Right ventricle myocardium superior (tissue), 1 donor: ENCODE results near the gene SCAPER. TPM values are rescaled to one million over a fixed set of nuclear protein-coding genes. Genes with fewer than 3 reads are reported as not detected.
"Not testable (repeated sequence)": the region's sequence is repeated elsewhere in the genome, so short reads cannot be mapped to it uniquely, and the experiment has no call there.

ENCODE experiments used
- ATAC-seq: fragments of 200-7000 bp; cut with Tn5 transposase; one replicate; pipeline ENCODE4 v1.9.1; 2020; ENCODE audit warnings: mild to moderate bottlenecking; ENCODE audit not compliant: poor library complexity
- DNase-seq: peaks from one replicate; pipeline ENCODE4 v3.0.0-alpha.2; 2020
- intact Hi-C: fragments of 100-400 bp; cut with DNase I; formaldehyde crosslinking; loops from one replicate; pipeline ENCODE4 v1.11.2; 2022
- total RNA-seq: library from RNA; stranded (reverse); fragmentation: NEBNext Ultra II Directional; extraction: Animal tissue kit (Norgen Biotek cat#: 25700); gene quantifications from one replicate; pipeline ENCODE4 v1.2.1, GENCODE V29; 2021
- donor health status: DM: no; HTN: yes; CAD: no; lungs with severe emphysema.

Gene SCAPER
- total RNA-seq, 1 donor from 2014 or later = 47.8 TPM

DNA sequence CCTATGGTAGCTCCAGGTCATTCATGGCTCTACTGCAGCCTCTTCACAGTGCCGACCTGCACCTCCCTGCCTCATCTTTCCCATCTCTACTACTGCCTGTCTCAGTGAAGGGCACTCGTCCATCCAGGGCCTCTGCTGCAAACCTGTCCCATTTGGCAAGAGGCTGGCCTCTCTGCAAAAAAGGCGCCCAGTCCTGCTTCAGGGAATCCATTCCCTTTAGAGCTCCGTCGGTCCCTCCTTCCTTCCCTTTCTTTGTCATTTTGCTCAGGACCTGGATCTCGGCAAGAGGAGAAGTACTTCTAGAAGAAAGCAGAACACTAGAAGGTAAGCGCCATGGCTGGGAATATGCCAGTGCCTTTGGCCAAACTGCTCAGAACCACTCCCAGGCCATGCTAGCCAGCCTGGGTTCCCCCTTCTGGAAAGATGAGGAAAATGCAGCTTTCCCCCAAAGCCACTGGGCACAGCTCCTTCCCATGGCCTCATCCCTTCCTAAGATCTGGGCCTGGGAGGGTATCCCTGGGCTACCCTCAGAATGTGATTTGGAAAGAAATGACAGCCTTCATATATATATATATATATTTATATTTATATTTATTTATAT, 575.0 kb downstream of the SCAPER start:
- peak; percentile 67 for DNase-seq
- intact Hi-C loops = loop anchor here (5.0 kb wide), 1 partner anchor 93 kb away; no protein-coding TSS in a partner anchor

DNA sequence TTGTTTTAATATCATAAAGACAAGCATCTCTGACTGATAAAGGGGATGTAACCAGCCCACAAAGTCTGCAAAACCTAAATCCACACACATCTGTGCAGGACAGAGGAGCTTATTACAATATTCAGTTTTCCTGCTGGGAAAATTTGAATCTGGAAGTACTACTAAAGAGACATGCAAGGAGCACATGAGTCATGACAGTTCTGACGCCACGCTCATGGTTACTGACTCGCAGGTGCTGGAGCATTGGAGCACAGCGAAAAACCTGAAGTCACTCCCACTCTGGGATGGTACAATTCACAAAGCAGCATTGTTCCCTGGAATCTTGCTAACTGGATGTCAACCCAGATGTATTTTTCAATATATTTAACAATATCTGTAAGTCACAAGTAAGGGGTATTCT, 576.2 kb downstream of the SCAPER start:
- intact Hi-C loops = no loop called here
- no peak for ATAC-seq
- no peak for DNase-seq

More for the DNA sequence above, 575.0 kb downstream of the SCAPER start:
- peak; percentile 69 for ATAC-seq

DNA sequence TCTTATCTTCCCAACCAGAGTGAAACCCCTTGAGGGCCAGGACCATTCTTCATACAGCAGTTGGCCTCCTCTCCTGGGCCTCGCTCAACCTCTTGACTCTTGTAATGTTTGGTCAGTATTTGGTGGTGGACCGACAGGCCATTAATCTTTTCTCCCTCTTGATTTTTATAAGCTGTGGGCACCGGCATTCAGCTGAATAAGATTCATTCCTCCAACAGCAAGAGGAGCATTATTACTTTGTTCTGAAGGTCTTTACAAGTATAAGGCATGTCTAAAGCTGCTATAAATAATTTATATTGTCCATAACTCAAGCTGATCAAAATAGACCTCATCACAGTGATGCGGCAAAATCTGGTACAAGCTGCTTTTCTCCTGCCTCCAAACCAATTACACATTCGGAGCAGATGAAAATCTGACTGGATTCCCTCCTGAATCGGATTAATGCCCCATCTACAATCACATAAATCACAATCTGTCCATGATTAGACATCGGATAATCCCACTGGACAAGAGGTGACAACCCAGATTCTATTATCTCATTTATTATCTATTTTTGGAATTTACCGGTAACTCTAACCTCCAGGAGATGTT, 576.9 kb downstream of the SCAPER start:
- DNase-seq (no peak), ATAC-seq (no peak)
- intact Hi-C loops = no loop called here

DNA sequence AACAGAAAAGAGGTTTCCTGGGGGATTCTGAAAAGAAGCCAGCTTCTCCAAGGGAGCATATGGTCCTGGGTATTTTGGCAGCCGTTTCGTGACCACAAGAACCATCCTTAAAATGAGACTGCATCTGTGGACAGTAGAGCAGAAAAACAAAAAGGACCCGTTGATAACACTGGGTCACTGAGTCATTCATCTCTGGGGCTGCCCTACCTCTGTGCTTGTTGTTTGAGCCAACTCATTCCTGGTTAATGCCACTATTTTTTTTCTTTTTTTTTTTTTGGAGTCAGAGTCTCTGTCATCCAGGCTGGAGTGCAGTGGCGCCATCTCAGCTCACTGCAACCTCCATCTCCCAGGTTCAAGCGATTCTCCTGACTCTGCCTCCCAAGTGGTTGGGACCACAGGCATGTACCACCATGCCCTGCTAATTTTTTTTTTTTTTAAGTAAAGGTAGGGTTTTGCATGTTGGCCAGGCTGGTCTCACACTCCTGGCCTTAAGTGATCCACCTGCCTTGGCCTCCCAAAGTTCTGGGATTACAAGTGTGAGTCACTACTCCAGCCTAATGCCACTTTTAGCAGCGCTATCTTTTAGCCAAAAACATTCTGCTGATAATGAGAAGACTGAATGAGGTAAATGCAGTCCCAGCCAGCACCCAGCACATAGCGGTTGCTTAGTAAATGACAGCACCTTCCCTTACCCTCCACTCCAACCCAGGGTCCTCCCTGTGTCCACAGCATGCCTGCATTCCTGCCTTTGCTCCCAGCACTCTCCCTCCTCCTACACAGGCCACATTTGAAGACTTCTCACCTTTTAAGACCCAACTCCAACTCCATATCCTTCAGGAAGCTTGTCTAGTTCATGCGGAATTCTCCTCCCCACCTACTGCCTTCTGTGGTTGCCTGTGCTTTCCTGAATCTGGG, 577.7 kb downstream of the SCAPER start:
- intact Hi-C loops = no loop called here
- DNase-seq (no peak), ATAC-seq (peak; percentile 89)

DNA sequence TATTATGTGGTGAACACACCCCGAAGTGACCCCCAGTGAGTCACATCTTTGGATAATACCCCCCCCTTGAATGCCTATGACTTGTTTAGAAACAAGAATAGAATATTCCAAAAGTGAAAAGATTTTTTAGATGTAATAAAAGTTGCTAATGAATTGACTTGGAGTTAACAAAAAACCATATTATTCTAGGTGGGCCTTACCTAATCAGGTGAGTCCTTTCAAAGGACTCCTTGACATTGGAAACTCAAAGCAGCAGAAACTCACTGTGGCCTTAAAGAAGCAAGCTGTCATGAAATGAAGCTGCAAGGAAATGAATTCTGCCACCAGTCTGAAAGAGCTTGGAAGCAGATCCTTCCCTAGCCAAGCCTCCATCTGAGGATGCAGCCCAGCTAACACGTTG, 579.4 kb downstream of the SCAPER start:
- intact Hi-C loops = no loop called here
- DNase-seq (no peak), ATAC-seq (no peak)

DNA sequence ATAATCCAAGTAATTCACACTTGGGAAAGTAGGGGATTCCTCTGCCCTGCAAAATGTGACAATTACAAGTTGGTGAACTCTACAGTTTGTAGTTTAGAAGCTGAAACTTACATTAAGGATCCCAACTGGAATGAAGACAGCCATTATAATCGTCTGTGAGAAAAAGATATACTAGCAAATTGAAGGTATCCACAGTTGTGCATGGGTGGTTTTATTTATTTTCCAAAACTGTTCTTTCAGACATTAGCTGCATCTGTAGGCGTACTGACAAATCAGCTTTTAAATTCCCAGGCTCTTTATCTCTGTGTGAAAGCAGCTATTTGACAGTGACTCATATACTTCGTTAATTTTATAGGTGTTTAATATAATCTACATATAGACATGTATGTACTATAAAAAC, 581.1 kb downstream of the SCAPER start:
- intact Hi-C loops = no loop called here
- DNase-seq (no peak), ATAC-seq (no peak)

DNA sequence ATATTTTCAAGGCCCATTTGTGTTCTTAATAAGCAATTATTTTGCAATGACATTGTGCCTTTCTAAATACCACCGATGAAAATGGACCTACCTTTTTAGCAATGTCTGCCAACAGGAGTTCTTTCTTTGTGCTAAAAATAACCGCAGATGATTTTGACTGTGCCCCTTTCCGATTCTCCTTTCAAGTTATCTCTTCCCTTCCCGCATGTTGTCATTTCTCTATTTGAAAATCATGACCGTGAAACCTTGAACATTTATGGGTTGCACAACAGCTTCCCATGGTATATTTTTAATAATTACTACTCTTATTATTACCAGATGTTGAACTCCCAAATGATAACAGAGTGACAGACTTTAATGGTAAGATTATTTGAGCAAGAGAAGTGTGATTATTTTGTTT, 583.5 kb downstream of the SCAPER start:
- DNase-seq (no peak), ATAC-seq (peak; percentile 27)
- intact Hi-C loops = no loop called here

DNA sequence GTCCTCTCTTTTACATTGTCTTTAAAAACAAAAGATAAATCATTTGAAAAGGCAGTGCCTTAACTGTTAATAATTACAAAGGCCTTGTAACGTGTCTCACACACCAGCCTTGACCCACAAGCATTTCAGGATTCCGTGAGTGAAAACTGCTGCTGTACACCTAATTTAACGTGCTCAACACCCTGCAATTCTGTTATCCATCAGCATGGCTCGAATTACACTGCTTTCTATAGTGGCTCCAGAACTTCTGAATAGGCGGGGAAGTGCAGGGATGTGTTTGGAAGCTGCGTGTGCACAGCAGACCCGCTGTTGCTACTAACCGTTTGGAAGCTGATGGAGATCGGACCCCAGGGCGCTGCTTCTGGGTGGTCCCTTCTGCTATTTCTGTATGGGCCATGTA, 584.0 kb downstream of the SCAPER start:
- intact Hi-C loops = no loop called here
- ATAC-seq = no peak
- DNase-seq = no peak

DNA sequence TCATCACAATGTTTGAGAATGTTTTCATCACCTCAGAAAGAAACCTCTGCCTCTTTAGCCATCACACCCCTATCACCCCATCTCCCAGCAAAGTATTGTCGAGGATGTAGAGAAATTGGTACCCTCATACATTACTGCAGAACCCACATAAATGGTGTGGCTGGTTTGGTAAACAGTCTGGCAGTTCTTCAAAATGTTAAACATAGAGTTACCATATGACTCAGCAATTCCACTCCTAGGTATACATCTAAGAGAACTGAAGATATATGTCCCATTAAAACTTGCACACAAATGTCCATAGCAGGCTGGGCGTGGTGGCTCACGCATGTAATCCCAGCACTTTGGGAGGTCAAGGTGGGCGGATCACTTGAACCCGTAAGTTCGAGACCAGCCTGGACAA, 585.1 kb downstream of the SCAPER start:
- no peak for DNase-seq
- intact Hi-C loops = no loop called here
- no peak for ATAC-seq

DNA sequence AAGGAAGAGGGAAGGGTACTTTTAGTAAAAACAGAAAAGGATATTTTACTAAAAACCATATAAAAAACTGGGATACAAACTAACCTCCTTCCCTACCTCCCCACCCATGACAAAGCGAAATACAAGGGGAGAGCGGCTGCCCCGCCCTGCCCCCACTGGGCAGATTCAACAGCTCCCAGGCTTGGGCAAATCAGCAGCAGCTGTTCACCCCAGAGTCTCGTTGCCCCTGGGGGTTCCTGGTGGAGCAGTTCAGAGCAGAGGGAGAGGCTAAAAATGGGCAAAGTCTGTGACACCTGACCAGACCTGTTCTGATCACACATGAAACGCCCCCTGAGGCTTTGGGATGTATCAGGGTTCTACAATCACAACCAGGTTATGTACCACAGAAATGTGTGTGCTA, 591.4 kb downstream of the SCAPER start:
- intact Hi-C loops = no loop called here
- DNase-seq (no peak), ATAC-seq (no peak)

DNA sequence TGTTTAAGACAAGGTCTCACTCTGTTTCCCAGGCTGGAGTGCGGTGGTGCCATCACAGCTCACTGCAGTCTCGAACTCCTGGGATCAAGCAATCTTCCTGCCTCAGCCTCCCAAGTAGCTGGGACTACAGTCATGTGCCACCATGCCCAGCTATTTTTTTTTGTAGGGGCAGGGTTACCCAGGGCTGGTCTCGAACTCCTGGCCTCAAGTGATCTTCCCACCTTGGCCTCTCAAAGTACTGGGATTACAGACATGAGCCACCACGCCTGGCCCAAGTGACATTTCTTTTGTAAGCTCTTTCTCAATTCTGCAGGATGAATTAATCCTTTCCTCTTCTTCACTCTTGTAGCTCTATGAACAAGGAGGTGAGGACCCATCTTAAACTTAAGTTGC, 592.0 kb downstream of the SCAPER start:
- ATAC-seq, intact Hi-C loops, DNase-seq: not testable (repeated sequence)

DNA sequence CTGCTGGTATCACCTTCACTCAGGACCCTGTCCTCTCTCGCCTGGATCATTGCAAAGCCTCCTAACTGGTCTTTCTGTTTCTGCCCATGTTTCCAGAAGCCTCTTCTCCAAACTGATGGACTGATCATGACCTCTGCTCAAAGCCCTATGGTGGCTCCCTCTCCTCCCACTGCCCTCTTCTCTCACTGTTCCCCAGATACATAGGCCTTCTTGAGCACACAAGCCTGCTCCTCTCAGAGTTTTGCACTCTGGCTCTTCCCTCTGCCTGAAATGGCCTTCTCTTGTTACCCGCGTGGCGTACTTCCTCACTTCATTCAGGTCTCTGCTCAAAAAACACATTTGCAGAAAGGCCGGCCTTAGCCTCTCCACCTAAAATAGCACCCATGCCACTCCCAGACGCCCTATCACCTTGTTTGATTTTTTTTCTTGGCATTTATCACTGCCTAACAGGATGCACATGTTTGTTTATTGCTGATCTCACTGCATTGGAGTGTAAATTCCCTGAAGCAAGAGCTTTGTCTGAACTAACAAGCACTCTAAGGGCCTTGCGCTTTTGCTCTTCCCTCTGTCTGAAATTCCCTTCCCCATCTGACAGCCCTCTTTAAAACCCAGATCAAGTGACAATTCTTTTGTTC, 592.5 kb downstream of the SCAPER start:
- no peak for DNase-seq
- ATAC-seq = no peak
- intact Hi-C loops = no loop called here

DNA sequence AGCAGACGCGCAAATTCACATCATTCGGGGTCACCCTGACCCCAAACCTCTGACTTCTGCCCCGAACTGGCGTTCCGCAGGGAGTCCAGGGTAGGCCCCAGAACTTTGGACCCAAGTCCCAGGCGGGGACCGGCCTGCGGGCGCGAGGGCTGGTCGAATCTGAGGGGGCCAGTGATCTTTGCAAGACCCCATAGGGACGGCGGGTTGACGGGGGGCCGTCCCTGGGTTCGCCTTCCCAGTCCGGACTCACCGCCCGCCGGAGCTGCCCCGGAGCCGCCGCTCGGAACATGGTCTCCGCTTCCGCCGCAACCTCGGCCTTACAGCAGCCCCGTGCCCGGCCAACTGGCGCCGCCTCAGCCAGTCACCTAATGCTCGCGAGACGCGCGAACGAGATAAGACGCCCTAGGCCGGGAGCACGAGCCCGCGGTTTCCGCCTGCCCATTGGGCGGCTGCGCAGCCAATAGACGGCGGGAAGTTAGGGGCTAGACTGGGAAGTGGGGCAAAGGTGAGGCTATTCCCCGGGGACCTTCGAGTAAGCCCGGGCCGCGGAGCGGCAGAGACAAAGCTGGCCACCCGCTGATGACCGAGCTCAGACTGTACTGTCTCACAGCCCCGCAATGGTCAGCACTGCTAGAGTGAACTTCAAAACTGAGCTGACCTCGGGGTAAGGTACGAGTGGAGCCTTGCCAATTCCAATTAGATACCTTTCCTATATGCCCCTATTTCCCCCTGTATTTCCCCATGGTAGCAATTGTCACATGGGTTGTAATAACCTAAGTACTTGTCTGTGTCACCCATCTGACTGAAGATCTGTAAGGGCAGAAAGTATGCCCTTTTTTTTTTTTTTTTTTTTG, 593.8 kb downstream of the SCAPER start, which contains the start of gene ETFA:
Gene ETFA, minus strand, starts transcription at position 370 of the 854 bp plus-strand sequence. Its CDS starts 81 bp downstream, at position 289.
- ATAC-seq = peak; percentile 97
- DNase-seq = peak; percentile 99
- intact Hi-C loops = no loop called here

DNA sequence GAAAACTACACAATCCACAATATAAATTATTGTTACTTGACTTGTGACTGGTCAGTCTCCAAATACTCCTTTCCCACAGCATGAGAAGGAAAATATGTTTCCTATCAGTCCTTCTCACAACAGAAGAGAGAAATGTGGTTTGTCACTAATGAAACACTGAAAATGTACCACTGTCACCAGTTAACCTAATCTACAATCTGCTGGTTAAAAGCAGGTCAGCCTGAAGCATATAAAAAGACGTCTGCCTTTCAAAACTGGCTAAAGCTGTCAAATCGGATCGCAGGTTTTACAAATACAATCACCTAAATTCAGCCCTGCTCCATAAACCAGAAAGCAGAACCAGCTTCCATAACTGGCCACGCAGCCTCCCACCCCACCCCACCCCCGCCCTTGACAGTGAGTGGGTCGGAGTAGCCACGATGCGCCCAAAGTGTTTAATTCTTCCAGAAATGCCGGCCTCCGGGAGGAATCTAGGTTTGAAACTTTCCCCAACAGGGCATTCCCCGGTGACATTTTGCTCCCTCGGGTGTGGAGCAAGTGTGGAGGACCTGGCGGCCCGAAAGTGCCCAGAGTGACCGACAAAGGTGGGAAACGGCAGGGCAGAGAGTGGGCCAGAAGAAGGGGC, 594.6 kb downstream of the SCAPER start:
- ATAC-seq = peak; percentile 40
- DNase-seq = no peak
- intact Hi-C loops = no loop called here

DNA sequence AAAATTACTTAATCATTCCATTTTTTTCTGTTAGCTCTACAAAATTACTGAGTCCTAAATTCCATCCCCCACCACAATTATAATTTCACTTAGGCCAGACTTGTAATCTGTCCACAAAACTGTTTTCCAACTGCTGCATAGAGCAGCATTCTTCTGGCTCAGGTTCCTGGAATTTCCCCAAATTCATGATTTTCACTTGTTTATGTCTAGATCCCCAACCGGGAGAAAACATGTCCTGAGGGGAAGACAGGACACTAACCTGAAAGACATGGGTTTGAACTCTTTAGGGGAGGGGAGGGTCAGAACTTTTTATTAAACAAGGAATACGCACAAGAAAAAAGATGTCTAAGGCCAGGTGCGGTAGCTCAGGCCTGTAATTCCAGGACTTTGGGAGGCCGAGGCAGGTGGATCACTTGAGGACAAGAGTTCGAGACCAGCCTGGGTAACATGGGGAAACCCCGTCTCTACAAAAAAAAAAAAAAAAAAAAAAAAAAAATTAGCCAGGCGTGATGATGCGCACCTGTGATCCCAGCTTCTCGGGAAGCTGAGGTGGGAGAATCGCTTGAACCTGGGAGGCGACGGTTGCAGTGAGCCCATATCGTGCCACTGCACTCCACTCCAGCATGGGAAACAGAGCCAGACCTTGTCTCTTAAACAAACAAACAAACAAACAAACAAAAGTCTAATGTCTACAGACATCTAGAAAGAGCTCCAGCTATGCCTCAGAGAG, 595.4 kb downstream of the SCAPER start:
- ATAC-seq = no peak
- intact Hi-C loops = no loop called here
- DNase-seq = no peak

DNA sequence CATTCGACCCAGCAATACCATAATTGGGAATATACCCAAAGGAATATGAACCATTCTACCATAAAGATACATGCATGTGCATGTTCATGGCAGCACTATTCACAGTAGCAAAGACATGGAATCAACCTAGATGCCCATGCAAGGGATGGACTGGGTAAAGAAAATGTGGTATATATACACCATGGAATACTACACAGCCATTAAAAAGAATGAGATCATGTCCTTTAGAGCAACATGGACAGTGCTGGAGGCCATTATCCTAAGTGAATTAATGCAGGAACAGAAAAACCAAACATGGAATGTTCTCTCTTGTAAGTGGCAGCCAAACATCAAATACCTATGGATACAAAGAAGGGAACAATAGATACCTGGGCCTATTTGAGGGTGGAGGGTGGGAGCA, 601.2 kb downstream of the SCAPER start:
- intact Hi-C loops = no loop called here
- ATAC-seq = no peak
- DNase-seq = no peak

DNA sequence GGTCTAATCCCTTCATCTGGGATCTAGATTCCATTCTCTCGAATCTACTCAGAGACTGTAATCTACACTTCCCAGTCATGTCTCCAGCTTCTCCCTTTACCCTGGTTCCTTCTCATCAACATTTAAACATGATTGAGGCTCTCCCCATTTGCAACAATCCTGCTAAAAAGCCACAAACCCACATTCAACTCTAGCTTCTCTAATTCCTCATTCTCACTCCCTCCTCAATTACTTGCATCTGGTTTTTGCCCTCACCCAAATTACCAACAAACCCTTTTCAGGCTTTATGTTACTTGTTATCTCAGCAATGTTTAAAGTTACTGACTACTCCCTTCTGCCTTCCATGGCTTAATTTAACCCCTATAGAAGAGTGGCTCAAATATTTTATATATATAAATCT, 605.4 kb downstream of the SCAPER start:
- no peak for DNase-seq
- ATAC-seq = no peak
- intact Hi-C loops = no loop called here
